GM20000 (cell line): ENCODE results near the gene PLEKHJ1.
A peak's percentile ranks its signal among the peaks of the same experiment; 100 is the strongest.

Experiments
- DNase-seq: peaks from one replicate; pipeline ENCODE4 v3.0.0; 2012; ENCODE audit warnings: low spot score
- TF ChIP-seq, protein P1 (sequence below): IDR thresholded peaks from 2 replicates; pipeline ENCODE4 v1.5.1; 2012; ENCODE audit warnings: mild to moderate bottlenecking, control low read depth; ENCODE audit errors: extremely low read depth, missing control alignments

PLEKHJ1 gene

DNA sequence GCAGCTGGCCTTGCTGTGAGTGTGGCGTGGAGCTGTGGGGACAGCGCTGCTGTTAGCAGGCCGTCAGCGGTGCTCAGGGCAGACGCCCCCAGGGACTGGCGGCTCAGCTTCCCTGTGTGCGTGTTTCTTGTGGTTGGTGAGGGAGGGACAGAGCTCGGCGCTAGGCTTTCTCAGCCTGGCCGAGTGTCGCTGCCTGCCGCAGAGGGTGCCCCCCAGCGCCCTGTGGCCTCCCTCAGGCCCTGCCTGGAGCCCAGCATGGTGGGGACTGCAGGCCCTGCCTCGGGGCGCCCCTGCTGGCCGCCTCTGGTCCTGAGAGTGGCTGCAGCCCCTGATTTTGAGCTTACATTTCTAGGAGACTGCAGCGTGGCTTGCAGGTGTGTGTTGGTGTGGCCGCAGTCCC, 36.9 kb downstream of the PLEKHJ1 start:
- DNase-seq = peak; percentile 68
- TF ChIP-seq, protein P1, sequence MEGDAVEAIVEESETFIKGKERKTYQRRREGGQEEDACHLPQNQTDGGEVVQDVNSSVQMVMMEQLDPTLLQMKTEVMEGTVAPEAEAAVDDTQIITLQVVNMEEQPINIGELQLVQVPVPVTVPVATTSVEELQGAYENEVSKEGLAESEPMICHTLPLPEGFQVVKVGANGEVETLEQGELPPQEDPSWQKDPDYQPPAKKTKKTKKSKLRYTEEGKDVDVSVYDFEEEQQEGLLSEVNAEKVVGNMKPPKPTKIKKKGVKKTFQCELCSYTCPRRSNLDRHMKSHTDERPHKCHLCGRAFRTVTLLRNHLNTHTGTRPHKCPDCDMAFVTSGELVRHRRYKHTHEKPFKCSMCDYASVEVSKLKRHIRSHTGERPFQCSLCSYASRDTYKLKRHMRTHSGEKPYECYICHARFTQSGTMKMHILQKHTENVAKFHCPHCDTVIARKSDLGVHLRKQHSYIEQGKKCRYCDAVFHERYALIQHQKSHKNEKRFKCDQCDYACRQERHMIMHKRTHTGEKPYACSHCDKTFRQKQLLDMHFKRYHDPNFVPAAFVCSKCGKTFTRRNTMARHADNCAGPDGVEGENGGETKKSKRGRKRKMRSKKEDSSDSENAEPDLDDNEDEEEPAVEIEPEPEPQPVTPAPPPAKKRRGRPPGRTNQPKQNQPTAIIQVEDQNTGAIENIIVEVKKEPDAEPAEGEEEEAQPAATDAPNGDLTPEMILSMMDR = peak; percentile 15

DNA sequence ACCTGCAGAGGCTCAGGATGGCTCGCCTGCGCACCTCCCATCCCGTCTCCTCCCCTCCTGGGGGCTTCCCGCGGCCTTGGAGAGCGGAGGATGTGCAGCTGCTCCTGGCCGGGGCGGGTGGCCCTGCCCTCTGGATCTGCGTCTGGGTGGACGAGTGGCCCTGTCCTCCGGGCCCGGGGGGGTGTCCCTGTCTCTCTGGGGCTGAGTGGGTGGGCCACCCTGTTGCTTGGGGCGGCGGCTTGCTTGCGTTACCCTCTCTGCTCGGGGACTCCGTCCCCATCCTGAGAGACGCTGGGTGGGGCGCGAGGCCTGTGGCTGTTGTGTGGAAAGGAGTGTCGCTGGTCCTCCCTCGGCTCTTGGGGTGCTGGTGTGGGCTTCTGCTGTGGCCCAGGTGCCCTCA, 37.8 kb downstream of the PLEKHJ1 start:
- TF ChIP-seq, protein P1 = no peak
- DNase-seq = no peak

DNA sequence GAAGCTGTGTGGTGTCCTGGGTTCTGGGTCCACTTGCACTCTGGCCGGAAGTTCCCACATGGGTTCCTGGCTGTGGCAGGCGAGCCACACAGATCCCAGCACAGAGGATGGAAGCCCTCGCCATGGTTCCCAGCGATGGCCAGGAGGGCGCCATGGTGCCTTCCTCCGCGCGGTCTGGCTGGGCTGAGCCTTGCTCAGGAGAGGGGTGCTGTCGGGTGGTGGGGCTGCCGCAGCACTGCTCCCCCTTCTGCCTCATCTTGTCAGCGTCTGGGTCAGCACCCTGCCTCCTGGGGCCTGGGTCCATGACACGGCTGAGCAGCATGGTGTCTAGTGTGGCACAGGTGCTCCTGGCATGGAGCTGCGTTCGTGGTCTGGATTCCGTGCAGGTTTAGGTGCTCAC, 38.9 kb downstream of the PLEKHJ1 start:
- no peak for DNase-seq

DNA sequence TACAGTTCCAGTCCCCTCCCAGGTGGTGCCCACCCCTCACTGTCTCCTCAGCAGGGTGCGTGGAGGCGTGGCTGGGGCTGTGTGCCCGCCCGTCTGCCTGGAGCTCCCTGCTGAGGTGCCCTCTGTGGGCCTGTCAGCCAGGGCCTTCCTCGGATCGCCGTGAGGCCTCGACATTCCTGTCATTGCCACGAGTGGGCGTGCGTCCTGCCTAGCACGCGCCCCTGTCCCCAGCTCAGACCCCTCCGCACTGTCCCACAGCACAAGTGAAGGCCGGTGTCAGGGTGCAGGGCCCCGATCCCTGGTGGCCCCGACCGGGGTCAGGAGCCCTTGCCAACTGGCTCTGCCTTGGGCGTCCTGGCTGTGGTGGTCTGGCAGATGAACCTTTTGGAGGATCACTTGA, 40.2 kb downstream of the PLEKHJ1 start:
- TF ChIP-seq, protein P1 = no peak
- DNase-seq = no peak

More for the DNA sequence above, 38.9 kb downstream of the PLEKHJ1 start:
- TF ChIP-seq, protein P1 = no peak

DNA sequence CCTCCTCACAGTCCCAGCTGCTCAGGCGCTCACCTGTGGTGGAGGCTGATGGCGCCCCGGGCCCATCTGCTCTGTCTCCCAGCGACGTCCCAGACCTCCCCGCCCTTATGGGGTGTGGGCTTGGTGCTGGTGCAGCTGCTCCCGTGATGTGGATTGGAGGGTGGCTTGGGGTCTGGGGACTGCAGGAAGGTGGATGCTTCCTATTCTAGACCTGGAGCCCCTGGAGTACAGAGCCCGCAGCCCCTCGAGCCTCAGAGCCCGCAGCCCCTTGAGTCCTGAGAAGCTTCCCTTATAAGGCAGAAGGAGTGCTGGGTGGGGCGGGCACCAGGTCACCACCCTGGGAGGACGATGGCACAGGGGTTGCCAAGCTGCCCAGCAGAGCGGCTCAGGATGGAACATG, 40.8 kb downstream of the PLEKHJ1 start:
- DNase-seq = no peak

DNA sequence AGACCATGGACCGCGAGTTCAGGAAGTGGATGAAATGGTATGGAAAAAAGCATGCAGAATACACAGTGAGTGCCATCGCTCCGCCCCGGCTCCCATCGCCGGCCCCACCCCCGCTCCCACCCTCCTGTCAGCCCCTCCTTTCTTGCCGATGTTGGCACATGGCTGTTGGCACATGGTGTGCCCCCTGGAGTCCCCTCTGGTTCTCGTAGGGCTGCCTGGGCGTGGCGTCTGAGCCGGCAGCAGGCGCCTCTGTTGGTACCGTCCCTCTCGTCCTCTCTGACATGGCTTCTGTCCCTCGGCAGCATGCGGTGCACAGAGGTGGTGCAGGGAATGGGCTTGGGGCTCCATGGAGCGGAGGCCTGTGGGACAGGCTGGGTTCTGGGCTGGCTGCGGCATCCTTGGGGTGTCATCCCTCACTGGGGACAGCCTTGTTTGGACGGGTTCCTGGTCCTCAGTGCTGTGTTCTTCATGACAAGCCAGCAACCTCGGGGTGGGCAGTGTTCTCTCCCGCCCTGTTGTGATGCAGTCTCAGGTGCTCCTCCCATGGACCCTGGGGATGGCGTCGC, 41.5 kb downstream of the PLEKHJ1 start:
- TF ChIP-seq, protein P1 = no peak
- DNase-seq = no peak

More for the DNA sequence above, 40.8 kb downstream of the PLEKHJ1 start:
- TF ChIP-seq, protein P1 = no peak

DNA sequence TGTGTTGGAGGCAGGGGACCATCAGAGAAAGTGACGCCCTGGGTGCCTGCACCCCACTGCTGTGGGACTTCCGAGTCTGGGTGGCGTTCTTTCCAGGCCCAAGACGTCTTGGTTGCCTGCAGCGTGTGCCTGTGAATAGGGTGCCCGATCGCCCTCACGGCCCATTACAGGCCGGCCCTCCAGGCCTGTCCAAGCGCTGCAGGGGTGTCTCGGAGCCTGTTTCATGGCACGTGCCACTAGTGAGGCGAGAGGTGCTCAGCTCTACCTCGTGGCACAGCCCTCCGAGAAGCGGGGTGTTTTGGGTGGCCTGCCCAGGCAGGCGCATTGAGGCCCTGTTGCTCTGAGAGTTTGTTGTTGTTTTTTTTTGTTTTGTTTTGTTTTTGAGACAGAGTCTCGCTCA, 42.3 kb downstream of the PLEKHJ1 start:
- DNase-seq = no peak
- TF ChIP-seq, protein P1 = no peak
